Measurements from ENCODE around the gene IL25.

DNA sequence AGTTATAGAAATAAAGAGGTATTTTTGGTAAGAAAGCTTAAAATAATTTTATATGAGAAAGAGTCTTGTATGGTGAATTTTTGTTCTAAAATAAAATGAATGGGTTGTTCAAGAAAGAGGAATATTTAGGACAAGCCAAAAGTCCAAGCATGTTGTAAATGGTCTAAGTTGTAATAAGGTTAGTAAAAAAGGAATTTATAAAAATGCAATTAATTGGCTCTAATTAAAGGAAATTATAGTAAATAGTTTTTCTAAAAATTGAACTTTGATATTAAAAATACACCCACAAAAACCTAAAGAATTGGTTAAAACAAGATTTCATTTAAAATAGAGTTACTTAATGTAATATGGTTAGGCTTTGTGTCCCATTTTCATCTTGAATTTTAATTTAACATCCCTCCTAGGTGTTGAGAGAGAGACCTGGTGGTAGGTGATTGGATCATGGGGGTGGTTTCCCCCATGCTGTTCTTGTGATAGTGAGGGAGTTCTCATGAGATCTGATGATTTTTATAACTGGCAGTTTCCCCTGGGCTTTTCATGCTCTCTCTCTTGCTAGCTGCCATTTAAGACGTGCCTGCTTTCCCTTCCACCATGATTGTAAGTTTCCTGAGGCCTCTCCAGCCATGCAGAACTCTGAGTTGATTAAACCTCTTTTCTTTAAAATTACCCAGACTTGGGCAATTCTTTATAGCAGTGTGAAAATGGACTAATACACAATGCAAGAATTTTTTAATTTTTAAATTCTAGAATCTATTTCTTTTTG is 32.9 kb upstream of the IL25 start:
- TF ChIP-seq, protein P1, sequence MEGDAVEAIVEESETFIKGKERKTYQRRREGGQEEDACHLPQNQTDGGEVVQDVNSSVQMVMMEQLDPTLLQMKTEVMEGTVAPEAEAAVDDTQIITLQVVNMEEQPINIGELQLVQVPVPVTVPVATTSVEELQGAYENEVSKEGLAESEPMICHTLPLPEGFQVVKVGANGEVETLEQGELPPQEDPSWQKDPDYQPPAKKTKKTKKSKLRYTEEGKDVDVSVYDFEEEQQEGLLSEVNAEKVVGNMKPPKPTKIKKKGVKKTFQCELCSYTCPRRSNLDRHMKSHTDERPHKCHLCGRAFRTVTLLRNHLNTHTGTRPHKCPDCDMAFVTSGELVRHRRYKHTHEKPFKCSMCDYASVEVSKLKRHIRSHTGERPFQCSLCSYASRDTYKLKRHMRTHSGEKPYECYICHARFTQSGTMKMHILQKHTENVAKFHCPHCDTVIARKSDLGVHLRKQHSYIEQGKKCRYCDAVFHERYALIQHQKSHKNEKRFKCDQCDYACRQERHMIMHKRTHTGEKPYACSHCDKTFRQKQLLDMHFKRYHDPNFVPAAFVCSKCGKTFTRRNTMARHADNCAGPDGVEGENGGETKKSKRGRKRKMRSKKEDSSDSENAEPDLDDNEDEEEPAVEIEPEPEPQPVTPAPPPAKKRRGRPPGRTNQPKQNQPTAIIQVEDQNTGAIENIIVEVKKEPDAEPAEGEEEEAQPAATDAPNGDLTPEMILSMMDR (IDR thresholded peaks at IDR 0.05; ENCODE audit: low read length) = no peak
- TF ChIP-seq EZH2 (optimal IDR thresholded peaks at IDR 0.05; ENCODE audit: low read depth, low read length) (no peak), EZH2phosphoT487 (IDR thresholded peaks at IDR 0.05; ENCODE audit: low read length) (no peak)

All from MM.1S (cell line).